Stomach (tissue), 4 donors: ENCODE measurements around the gene CDC14A.

ENCODE experiments used
- CTCF ChIP-seq, 7 experiments: fragments of 450-650 bp in 4 of 7; fragments of 200-600 bp in 3 of 7; sonication (generic) in 3 of 7; IDR thresholded peaks; one replicate each; pipeline ENCODE4 v1.5.1; 2016 to 2019; ENCODE audit warnings: antibody characterized with exemption in 7 of 7, control low read depth in 2 of 7, mild to moderate bottlenecking in 1 of 7
- EP300 ChIP-seq: sonication (generic); formaldehyde crosslinking; IDR thresholded peaks from one replicate; pipeline ENCODE4 v1.6.1; 2017; ENCODE audit warnings: antibody characterized with exemption
- POLR2AphosphoS5 ChIP-seq, 3 donors: sonication (generic); formaldehyde crosslinking; IDR thresholded peaks; one replicate each; pipeline ENCODE4 v1.6.1; 2016; ENCODE audit warnings: antibody characterized with exemption in 3 of 3

GRCh38 chr1:100347009-100347966 lies 5.0 kb upstream of the CDC14A start:
- TF ChIP-seq CTCF (IDR thresholded peaks at IDR 0.05) (no peak), EP300 (no peak), POLR2AphosphoS5 (IDR thresholded peaks at IDR 0.05) (no peak)
